ENCODE data around the gene LRRC8D.
"Not testable (repeated sequence)": the region's sequence is repeated elsewhere in the genome, so short reads cannot be mapped to it uniquely, and the experiment has no call there.

LRRC8D gene

DNA sequence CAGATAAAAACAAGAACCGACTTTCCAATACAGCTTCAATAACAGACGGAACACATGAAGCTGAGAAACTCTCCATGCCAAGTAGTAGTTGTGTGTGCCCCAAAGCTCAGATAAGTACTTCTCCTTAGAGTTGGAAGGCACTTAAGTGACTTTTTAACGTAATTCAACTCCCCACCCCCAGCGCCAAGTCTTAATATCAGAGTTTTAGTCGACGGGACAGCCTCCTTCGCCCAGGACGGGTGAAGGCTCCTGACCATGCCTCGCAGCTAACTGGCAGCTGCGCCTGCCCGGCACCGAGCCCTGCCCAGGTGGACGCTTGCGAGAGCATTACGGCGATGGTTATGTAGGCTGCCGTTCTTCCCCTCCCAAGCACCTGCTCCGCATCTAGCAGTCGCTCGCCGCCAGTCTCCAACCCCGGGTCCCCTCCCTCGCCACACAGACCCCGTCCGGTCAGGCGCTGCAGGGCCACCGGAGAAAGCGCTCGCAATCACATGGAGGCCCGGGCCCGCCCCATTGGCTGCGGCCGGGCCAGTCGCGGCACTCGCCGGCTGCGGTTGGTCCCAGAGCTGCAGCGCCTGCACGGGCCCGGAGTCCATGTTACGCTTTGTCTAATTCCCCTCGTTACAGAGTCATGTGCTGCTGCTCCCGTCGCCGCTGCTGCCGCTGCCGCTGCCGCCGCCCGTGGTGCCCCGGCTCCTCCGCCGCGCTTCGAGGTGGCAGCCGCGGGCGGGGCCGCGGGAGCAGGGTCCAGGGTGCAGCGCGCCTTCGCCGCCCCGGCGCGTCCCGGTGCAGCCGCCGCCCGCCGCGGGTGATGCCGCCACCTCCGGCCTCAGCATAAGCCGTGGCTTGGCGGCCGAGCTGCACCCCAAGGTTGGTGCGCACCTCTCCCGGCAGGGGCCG, at the start of gene LRRC8D:
TSS of gene LRRC8D (plus strand) at position 611 of the 900 bp plus-strand sequence. CDS start 112,037 bp downstream, outside the sequence.
- DNase-seq: peak; percentile 57 to 71

DNA sequence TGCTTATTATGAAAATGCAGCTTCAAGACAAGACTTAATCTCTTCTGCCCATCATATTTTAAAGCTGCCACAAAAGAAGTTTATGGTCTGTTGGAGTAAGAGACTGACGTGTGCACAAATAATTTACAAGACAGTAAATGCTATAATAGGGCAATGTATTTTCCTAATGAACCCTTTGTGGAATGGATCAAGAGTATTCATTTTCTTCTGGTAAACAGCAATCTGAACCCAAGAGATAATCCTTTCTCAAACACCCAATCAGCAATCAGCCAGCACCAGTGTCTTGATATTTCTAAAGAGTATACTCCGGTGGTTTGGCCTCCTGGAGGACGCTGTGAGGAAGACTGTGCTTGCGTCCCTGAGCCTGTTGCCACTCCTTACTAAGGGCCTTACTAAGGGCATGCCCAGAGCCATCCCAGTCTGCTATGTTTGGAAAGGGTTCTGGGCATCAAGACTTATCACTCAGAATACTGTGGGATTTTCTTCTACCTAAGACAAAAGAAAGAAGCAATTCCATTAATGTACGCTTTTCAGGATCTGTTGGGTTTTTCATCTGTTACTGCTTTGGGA, 48.8 kb upstream of the LRRC8D start:
- DNase-seq: no peak

DNA sequence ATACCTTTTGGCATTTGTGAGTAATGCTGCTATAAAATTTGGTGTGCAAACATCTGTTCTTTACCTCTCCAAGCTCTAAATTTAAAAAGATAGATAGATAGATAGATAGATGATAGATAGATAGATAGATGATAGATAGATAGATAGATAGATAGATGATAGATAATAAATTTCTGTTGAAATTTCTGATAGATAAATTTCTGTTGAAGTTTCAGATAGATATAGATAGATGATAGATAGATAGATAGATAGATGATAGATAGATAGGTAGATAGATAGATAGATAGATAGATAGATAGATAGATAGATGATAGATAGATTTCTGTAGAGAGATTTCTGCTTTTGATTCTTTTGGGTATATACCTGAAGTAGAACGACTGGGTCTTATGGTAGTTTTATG, 44.7 kb upstream of the LRRC8D start:
- DNase-seq: not testable (repeated sequence)

DNA sequence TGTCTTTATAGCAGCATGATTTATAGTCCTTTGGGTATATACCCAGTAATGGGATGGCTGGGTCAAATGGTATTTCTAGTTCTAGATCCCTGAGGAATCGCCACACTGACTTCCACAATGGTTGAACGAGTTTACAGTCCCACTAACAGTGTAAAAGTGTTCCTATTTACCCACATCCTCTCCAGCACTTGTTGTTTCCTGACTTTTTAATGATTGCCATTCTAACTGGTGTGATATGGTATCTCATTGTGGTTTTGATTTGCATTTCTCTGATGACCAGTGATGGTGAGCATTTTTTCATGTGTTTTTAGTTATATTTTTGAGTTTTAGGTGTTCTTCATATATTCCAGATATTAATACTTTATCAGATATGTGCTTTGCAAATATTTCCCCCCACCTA, 43.6 kb upstream of the LRRC8D start:
- not testable (repeated sequence) for DNase-seq

DNA sequence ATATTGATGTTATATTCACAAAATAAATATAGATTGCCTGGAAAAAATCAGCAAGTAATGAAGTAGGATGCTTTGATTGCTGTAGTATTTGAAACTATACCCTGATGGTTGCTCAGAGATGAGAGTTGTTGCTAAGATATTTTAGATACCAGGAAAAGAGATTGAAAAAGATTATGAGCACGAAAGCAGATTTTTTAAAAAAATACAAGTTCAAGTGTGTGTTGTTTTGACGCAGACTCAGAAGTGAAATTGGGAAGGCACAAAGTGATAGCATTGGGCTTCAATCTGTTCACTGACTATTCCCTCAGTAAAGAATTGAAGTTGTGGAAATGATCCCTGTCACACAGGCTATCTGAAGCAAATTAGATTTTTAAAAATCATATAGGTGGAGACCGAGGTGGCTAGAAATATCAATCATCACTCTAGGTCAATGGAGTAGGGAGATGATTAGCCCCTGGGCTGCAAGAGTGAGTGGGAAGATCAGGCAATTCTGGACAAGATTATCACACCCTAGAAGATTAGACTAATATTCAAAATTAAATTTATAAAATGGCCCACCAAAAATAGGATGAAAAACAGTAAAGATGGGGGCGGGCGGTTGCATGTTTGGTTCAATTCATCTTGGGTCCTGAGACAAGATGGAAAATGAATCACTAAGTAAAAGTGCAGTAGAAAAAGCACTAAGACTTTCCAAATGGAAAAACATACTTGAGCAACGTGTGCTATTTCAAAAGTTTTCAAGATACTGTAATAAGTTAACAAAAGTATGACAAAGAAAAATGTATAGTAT, 41.5 kb upstream of the LRRC8D start:
- DNase-seq: no peak

DNA sequence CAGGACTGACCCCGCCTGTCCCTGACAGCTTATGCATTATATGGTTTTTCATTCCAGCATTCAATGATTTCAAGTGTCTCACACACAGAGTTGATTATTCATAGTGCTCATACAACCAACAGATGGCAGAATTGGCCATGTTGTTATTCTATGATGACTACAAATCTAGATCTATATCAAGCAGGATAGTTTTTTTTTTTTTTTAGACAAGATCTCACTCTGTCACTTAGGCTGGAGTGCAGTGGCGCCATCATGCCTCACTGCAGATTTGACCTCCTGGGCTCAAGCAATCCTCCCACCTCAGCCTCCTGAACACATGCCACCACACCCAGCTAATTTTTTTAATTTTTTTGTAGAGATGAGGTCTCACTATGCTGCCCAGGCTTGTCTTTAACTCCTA, 40.1 kb upstream of the LRRC8D start:
- DNase-seq: peak; percentile 60 to 68

DNA sequence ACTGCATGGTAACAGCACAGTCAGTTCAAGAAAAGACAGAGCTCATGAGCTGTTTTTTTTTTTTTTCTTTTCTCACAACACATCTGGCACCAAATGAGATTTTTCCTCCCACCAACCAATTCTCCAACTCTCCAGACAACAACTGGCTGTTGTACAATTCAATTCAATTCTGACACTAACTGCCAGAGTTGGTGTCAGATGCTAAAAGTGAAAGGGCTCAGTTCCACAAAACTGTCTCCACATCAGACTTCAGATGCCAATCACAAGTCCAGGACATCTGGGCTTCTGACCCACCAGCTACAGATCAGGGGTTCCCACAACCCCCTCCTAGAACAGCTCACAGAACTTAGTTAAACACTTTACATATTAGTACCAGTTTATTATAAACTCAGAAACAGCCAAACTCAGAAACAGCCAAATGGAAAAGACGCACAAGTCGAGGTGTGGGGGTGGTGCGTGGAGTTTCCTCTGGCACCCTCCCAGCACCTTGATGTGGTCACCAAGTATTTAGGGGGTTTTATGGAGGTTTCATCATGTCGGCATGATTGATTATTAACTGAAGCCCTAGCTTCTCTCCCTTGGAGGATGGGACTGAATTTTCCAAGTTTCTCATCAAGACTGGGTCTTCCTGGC, 39.2 kb upstream of the LRRC8D start:
- no peak for DNase-seq

DNA sequence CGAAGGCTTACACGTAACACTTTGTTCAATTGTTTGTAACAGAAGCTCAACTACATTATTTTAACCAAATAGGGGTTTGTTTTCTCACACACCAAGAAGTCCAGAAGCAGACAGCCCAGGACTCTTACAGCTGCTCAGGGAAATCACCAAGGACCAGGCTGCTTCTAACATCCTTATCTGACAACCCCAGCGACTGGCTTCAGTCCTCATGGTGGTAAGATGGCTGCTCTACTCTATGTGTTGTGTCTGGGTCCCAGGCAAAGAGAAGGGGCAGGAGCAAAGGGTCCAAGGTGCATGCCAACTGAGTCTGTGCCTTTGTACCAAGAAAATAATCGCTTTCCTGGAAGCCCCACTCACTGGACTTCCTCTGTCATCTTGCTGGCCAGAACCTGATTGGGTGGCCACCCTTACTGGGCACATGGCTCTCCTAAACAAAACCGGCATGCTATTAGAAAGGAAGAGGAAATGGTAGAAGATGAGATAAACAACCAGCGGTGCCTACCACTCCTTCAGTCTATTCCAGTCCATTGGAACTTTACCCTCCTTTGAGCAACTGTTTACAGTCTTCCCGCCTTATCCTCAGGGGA, 34.1 kb upstream of the LRRC8D start:
- no peak for DNase-seq

DNA sequence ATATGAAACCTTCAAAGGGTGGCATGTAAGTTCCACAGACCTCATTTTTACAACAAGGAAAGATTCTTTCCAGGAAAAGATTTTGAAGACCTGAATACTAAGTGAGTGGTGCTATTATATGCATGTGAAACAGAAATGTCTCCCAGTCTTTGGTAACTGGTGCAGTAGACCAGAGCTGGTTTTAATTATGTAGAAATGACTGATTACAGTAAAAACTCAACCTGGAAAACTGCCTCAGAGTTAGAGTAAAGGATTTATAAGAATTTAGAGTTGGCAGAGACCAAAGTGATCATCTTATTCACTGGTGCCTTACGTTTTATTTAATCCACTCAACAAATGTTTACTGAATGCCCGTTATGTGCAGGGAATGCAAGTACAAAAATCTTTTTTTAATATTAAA, 30.2 kb upstream of the LRRC8D start:
- no peak for DNase-seq

DNA sequence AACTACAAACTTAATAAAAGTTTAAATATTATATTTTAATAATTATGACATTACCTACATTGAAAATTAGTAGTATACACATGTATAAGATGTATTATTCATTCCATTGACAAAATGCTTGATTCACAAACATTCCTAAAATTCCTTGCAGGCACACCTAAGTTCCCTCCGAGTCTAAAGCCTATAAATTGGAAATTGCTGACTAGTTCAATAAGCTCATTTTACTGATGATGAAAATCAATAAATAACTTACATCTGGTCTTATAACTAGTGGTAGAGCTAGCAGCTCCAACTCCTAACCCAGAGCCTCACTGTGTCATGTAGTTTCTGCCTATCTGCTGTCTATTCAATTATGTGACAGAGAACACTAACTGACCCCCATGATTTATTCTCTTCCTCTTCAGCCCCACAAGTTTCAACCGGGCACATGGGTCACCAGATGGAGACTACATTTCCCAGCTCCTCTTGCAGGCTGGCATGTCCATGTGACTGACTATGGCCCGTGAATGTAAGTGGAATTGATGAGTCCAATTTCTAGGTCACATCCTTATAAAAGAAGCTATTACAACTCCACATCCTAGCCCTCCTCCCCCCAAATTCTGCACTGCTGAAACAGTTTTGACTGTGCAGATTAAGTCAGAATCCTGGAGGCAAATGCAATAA, 29.6 kb upstream of the LRRC8D start:
- no peak for DNase-seq

DNA sequence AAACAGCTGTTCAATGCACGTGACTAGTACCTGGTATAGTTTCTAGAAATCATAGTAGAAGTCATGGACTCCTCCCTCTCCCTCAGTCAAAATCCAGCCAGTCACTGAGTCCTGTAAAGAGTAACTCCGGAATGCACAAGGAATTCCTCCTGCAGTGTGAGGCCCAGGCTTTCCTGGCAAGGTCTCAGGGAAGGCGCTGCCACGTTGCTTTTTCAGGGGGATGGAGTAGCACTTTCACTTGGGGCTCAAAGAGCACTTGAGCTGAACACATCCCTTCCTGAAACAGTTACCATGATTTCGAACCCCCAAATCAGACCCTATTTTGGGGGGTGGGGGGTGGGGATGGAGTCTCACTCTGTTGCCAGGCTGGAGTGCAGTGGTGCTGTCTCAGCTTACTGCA, 26.4 kb upstream of the LRRC8D start:
- no peak for DNase-seq

DNA sequence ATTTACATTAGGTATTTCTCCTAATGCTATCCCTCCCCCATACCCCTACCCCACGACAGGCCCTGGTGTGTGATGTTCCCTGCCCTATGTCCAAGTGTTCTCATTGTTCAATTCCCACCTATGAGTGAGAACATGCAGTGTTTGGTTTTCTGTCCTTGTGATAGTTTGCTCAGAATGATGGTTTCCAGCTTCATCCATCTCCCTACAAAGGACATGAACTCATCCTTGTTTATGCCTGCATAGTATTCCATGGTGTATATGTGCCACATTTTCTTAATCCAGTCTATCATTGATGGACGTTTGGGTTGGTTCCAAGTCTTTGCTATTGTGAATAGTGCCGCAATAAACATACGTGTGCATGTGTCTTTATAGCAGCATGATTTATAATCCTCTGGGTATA, 25.3 kb upstream of the LRRC8D start:
- not testable (repeated sequence) for DNase-seq

DNA sequence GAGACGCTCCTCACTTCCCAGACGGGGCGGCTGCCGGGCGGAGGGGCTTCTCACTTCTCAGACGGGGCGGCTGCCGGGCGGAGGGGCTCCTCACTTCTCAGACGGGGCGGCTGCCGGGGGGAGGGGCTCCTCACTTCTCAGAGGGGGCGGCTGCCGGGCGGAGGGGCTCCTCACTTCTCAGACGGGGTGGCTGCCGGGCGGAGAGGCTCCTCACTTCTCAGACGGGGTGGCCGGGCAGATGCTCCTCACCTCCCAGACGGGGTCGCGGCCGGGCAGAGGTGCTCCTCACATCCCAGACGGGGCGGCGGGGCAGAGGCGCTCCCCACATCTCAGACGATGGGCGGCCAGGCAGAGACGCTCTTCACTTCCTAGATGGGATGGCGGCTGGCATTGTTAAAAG, 23.0 kb upstream of the LRRC8D start:
- not testable (repeated sequence) for DNase-seq

DNA sequence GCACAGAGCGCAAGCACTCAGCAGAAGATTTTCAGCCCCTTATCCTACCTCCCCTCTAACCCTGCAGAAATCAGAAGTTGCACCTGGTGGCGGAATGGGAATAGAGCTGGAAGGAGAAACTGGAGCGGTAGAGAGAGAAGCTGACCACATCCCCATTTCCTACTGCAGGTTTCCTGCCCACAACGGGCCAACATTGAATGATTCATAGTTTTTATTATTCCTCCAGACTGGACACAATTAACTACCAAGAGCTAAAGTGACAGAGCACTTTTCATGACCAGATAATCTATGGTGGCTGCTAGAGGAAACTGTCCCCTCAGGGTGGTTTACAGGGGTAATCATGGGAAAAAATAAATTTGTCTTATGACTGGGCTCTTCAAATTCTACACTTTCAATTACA, 21.3 kb upstream of the LRRC8D start:
- DNase-seq: peak; percentile 75 to 77

DNA sequence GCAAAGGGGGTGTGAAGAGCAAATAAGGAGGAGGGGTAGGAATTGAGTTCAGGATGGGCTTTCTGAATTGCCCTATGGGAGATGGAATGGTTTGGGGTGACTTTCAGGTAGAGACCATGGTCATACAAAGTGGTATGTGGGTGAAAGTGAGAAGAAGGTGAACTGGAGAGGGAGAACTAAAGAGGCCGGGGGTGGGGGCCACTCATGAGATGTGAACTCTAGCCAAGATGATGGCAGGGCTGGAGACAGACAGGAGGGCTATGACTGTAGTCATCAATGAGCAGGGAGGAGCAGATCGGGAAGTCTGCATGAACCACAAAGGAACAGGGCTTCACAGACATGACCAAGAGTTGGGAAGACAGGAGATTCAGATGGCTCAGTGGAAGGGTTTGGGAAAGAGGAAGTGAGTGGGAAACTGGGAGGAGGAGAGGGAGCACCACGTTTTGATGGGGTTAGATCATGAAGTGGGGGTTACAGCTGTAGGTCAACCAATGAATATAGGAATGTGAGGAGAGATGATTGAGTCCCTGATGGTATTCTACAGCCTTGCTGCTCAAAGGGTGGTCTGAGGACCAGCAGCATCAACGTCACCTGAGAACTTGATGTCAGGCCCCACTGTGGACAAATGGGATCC, 20.7 kb upstream of the LRRC8D start:
- no peak for DNase-seq

DNA sequence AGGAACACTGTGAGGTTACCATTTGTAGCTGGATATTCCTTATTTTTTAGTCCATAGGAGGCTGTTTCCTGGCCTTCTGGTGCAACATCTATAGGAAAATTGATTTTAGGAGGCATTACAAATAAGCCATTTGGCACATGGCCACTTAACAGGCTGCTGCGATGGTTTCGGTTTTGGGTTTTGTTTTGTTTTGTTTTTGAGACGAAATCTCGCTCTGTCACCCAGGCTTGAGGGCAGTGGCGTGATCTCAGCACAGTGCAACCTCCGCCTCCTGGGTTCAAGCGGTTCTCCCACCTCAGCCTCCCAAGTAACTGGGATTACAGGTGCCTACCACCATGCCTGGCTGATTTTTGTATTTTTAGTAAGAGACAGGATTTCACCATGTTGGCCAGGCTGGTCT, 20.1 kb upstream of the LRRC8D start:
- DNase-seq: no peak

DNA sequence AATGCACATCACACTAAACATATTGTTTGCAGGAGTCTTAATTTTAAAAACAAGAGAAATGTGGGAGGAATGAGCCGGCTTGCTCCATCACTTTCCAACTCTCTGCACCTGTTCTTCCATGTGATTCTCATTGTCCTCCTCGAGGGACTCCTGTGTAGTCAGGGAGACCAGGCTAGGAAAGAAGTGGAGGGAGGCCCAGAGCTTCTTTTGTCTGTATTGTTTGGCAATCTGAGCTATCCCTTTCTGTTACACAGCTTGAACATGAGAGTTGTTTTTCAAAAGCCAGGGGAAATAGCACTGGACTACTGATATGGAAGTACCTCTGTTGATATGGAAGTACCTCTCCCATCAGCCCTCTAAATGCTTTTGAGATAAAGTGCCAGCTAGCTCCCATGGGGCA, 18.8 kb upstream of the LRRC8D start:
- DNase-seq: no peak

DNA sequence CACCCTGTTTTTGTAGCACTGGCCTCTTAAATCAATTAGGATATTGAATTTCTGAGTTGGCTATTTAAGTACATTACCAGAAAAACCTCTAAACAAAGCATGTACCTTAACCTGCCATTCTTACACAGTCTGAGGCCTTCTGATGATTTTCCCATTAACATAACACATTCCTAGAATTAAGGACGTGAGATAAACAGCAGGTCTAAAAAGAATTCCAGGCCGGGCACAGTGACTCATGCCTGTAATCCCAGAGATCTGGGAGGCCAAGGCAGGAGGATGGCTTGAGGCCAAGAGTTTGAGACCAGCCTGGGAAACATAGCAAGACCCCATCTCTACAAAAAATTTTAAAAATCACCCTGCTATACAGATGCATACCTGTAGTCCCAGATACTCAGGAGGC, 18.0 kb upstream of the LRRC8D start:
- no peak for DNase-seq

DNA sequence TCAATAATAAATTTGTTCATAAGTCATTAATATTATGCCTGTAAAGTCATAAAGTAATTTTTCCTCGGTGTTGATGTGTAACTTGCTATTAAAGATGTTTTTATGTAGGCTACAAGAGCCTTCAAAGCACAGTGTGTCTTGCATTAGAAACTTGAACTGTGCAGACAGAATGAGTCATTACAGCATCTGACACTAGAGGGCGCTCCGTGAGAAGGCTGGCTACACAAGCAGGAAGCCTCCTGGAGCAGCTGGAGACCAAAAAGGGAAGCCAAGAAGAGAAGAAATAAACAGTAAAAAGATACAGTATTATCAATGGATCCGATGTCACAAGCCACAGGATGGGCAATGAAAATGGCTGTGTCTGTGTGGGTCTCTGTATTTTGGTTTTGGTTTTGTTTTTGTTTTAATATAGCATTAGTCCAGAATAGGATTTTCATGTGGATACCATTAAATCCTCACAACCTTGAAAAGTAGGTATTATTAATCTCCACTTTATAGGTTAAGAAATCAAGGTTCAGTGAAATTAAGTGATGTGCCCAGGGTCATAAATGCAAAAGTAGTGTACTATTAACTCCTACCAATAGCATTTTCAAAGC, 16.1 kb upstream of the LRRC8D start:
- peak; percentile 90 to 96 for DNase-seq

DNA sequence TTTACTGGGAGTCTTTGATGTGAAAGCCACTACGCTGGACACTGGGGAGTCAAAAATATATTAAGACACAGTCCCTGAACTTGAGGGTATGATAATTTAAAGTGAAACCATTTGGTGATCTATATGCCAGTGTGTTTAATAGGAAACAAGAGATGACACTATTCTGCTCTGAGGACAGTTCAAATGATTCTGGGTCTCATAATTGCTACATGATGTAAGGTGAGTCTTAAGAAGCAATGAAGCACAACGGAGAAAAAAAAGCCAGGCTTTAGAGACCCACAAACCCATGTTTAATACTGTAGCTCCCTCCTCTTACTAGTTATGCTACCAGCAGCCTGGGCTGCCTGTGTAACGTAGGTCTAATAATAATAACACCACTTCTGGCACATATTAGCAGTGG, 14.2 kb upstream of the LRRC8D start:
- no peak for DNase-seq

DNA sequence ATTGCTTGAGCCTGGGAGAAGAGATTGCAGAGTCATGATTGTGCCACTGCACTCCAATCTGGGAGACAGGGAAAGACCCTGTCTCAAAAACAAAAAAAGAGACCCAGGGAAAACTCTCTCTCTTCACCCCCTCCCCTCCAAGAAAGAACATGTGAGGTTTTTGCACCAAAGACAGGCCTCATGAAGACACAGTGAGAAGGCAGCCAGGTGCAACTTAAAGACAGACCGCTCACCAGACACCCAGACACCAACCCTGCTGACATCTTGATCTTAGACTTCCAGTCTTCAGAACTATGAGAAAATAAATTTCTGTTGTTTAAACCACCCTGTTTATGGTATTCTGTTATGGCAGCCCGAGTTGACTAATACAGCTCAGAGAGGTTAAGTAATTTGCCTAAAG, 13.3 kb upstream of the LRRC8D start:
- DNase-seq: no peak

Data from Kasumi-1 (cell line).